ENCODE results near the gene PDS5A.

DNA sequence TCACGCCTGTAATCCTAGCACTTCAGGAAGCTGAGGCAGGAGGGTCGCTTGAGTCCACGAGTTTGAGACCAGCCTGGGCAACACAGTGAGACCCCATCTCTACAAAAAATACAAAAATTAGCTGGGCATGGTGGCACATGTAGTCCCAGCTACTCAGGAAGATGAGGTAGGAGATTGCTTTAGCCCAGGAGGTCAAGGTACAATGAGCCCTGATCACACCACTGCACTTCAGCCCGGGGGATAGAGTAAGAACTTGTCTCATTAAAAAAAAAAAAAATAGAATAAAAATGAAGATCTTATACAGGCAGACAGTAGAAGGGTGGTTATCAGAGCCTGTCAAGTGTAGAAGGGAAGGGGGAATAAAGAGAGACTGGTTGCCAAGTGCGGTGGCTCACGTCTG lies 116.9 kb downstream of the PDS5A start:
- TF ChIP-seq POLR2AphosphoS5 (IDR thresholded peaks at IDR 0.05; ENCODE audit: low read depth) (no peak), GABPA (IDR thresholded peaks at IDR 0.05; ENCODE audit: low read depth) (no peak), SPI1 (IDR thresholded peaks at IDR 0.05; ENCODE audit: borderline replicate concordance, low read depth) (no peak)
- TF ChIP-seq, protein P1, sequence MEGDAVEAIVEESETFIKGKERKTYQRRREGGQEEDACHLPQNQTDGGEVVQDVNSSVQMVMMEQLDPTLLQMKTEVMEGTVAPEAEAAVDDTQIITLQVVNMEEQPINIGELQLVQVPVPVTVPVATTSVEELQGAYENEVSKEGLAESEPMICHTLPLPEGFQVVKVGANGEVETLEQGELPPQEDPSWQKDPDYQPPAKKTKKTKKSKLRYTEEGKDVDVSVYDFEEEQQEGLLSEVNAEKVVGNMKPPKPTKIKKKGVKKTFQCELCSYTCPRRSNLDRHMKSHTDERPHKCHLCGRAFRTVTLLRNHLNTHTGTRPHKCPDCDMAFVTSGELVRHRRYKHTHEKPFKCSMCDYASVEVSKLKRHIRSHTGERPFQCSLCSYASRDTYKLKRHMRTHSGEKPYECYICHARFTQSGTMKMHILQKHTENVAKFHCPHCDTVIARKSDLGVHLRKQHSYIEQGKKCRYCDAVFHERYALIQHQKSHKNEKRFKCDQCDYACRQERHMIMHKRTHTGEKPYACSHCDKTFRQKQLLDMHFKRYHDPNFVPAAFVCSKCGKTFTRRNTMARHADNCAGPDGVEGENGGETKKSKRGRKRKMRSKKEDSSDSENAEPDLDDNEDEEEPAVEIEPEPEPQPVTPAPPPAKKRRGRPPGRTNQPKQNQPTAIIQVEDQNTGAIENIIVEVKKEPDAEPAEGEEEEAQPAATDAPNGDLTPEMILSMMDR (IDR thresholded peaks at IDR 0.05; ENCODE audit: insufficient read depth, low read length), result no peak
- TF ChIP-seq, protein P2, sequence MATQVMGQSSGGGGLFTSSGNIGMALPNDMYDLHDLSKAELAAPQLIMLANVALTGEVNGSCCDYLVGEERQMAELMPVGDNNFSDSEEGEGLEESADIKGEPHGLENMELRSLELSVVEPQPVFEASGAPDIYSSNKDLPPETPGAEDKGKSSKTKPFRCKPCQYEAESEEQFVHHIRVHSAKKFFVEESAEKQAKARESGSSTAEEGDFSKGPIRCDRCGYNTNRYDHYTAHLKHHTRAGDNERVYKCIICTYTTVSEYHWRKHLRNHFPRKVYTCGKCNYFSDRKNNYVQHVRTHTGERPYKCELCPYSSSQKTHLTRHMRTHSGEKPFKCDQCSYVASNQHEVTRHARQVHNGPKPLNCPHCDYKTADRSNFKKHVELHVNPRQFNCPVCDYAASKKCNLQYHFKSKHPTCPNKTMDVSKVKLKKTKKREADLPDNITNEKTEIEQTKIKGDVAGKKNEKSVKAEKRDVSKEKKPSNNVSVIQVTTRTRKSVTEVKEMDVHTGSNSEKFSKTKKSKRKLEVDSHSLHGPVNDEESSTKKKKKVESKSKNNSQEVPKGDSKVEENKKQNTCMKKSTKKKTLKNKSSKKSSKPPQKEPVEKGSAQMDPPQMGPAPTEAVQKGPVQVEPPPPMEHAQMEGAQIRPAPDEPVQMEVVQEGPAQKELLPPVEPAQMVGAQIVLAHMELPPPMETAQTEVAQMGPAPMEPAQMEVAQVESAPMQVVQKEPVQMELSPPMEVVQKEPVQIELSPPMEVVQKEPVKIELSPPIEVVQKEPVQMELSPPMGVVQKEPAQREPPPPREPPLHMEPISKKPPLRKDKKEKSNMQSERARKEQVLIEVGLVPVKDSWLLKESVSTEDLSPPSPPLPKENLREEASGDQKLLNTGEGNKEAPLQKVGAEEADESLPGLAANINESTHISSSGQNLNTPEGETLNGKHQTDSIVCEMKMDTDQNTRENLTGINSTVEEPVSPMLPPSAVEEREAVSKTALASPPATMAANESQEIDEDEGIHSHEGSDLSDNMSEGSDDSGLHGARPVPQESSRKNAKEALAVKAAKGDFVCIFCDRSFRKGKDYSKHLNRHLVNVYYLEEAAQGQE (IDR thresholded peaks at IDR 0.05; ENCODE audit: insufficient replicate concordance, low read depth), result no peak

Data from HL-60 (cell line).